Astrocyte (in vitro differentiated cells and primary cell): Measurements from ENCODE around the gene UNKL. TPM values are rescaled to one million over a fixed set of nuclear protein-coding genes. Genes with fewer than 3 reads are reported as not detected.

Experiments
- DNase-seq: peaks from one replicate; pipeline ENCODE4 v3.0.0-alpha.2; 2010; ENCODE audit warnings: low read depth
- FAIRE-seq: peaks from 2 replicates; lab custom pipeline; 2011; peaks lifted over from hg19 to GRCh38; lab: Jason Lieb, UNC
- H2AFZ ChIP-seq: 2 replicates; pipeline ENCODE4 v1.6.0; 2012; ENCODE audit warnings: low read depth, low read length, inconsistent platforms
- H3K27ac ChIP-seq: 2 replicates; pipeline ENCODE4 v1.5.1; 2011; ENCODE audit warnings: low read depth, low read length, inconsistent platforms
- H3K27me3 ChIP-seq: 2 replicates; pipeline ENCODE4 v1.6.0; 2011; ENCODE audit warnings: low read length, inconsistent platforms; ENCODE audit not compliant: insufficient read depth
- H3K36me3 ChIP-seq: 2 replicates; pipeline ENCODE4 v1.5.1; 2011; ENCODE audit warnings: low read length, inconsistent platforms; ENCODE audit not compliant: insufficient read depth
- H3K4me1 ChIP-seq: 2 replicates; pipeline ENCODE4 v1.5.1; 2011; ENCODE audit warnings: low read length, inconsistent platforms; ENCODE audit not compliant: insufficient read depth
- H3K4me2 ChIP-seq: 2 replicates; pipeline ENCODE4 v1.6.0; 2012; ENCODE audit warnings: low read length, inconsistent platforms
- H3K4me3 ChIP-seq: 2 replicates; pipeline ENCODE4 v1.5.1; 2011; ENCODE audit warnings: low read depth, mild to moderate bottlenecking, low read length, inconsistent platforms; ENCODE audit not compliant: insufficient read depth
- H3K79me2 ChIP-seq: 2 replicates; pipeline ENCODE4 v1.6.0; 2012; ENCODE audit warnings: mild to moderate bottlenecking, low read length, inconsistent platforms; ENCODE audit not compliant: insufficient read depth
- H3K9ac ChIP-seq: 2 replicates; pipeline ENCODE4 v1.6.0; 2012; ENCODE audit warnings: mild to moderate bottlenecking, low read length, inconsistent platforms
- H3K9me3 ChIP-seq: 2 replicates; pipeline ENCODE4 v1.5.1; 2012; ENCODE audit warnings: low read depth, mild to moderate bottlenecking, low read length, inconsistent platforms; ENCODE audit not compliant: insufficient read depth
- H4K20me1 ChIP-seq: 2 replicates; pipeline ENCODE4 v1.6.0; 2012; ENCODE audit warnings: low read length, inconsistent platforms; ENCODE audit not compliant: insufficient read depth
- H3K27ac Mint-ChIP-seq: one replicate; pipeline ENCODE4 v1.8.0; 2021; ENCODE audit warnings: mild to moderate bottlenecking, mixed read lengths; ENCODE audit not compliant: unreplicated experiment
- H3K27me3 Mint-ChIP-seq: one replicate; pipeline ENCODE4 v1.8.0; 2021; ENCODE audit warnings: low read depth, mixed read lengths; ENCODE audit not compliant: unreplicated experiment
- H3K36me3 Mint-ChIP-seq: one replicate; pipeline ENCODE4 v1.8.0; 2021; ENCODE audit warnings: low read depth, mixed read lengths; ENCODE audit not compliant: unreplicated experiment
- H3K4me1 Mint-ChIP-seq: one replicate; pipeline ENCODE4 v1.8.0; 2021; ENCODE audit warnings: low read depth, mixed read lengths; ENCODE audit not compliant: unreplicated experiment
- H3K4me3 Mint-ChIP-seq: one replicate; pipeline ENCODE4 v1.8.0; 2021; ENCODE audit warnings: mild to moderate bottlenecking, moderate library complexity, mixed read lengths; ENCODE audit not compliant: unreplicated experiment
- H3K9me3 Mint-ChIP-seq: one replicate; pipeline ENCODE4 v1.8.0; 2021; ENCODE audit warnings: mild to moderate bottlenecking, mixed read lengths; ENCODE audit not compliant: unreplicated experiment
- EZH2 ChIP-seq: IDR thresholded peaks from 2 replicates; pipeline ENCODE4 v1.6.1; 2012; ENCODE audit warnings: mild to moderate bottlenecking, low read length, inconsistent platforms; ENCODE audit not compliant: insufficient read depth
- total RNA-seq: library from RNA; stranded (reverse); gene quantifications from 2 replicates; pipeline ENCODE4 v1.2.1, GENCODE V29; 2021
- TF ChIP-seq, protein P1 (sequence below): IDR thresholded peaks from 2 replicates; pipeline ENCODE4 v1.5.1; 2011; ENCODE audit warnings: low read depth, mild to moderate bottlenecking, inconsistent platforms, low read length, moderate library complexity; ENCODE audit not compliant: insufficient read depth

Gene UNKL
- total RNA-seq, 1 donor from 2014 or later = 10.7 TPM

- FAIRE-seq = no peak
- H3K4me1 ChIP-seq = no peaks in the 10 kb centered on the region
- no peak overlapping the region for H3K4me2 ChIP-seq
- H3K9ac ChIP-seq = no peak overlapping the region
- no peak overlapping the region for H3K27ac ChIP-seq
- Mint-ChIP-seq H3K4me3 (no peak overlapping the region), H3K27me3 (no peaks in the 10 kb centered on the region), H3K9me3 (no peaks in the 10 kb centered on the region), H3K36me3 (peaks cover 16% of the 10 kb centered on the region), H3K4me1 (no peaks in the 10 kb centered on the region), H3K27ac (no peak overlapping the region)
- H3K79me2 ChIP-seq = no peaks in the 10 kb centered on the region
- DNase-seq = no peak
- H3K27me3 ChIP-seq = no peaks in the 10 kb centered on the region
- no peak for TF ChIP-seq EZH2
- TF ChIP-seq, protein P1, sequence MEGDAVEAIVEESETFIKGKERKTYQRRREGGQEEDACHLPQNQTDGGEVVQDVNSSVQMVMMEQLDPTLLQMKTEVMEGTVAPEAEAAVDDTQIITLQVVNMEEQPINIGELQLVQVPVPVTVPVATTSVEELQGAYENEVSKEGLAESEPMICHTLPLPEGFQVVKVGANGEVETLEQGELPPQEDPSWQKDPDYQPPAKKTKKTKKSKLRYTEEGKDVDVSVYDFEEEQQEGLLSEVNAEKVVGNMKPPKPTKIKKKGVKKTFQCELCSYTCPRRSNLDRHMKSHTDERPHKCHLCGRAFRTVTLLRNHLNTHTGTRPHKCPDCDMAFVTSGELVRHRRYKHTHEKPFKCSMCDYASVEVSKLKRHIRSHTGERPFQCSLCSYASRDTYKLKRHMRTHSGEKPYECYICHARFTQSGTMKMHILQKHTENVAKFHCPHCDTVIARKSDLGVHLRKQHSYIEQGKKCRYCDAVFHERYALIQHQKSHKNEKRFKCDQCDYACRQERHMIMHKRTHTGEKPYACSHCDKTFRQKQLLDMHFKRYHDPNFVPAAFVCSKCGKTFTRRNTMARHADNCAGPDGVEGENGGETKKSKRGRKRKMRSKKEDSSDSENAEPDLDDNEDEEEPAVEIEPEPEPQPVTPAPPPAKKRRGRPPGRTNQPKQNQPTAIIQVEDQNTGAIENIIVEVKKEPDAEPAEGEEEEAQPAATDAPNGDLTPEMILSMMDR = no peak
- H3K36me3 ChIP-seq = no peaks in the 10 kb centered on the region
- H3K9me3 ChIP-seq = no peaks in the 10 kb centered on the region
- no peaks in the 10 kb centered on the region for H4K20me1 ChIP-seq
- H2AFZ ChIP-seq = no peak overlapping the region
- H3K4me3 ChIP-seq = no peak overlapping the region
These were observed 21.7 kb downstream of the UNKL start for GRCh38 chr16:1392826-1393225.

GRCh38 chr16:1390239-1390779 lies 24.2 kb downstream of the UNKL start:
- Mint-ChIP-seq H3K27me3 (no peaks in the 10 kb centered on the region), H3K27ac (no peak overlapping the region), H3K9me3 (no peaks in the 10 kb centered on the region), H3K4me3 (no peak overlapping the region), H3K36me3 (peaks cover 17% of the 10 kb centered on the region), H3K4me1 (no peaks in the 10 kb centered on the region)
- TF ChIP-seq, protein P1 = no peak
- Histone ChIP-seq H3K27me3 (no peaks in the 10 kb centered on the region), H4K20me1 (no peaks in the 10 kb centered on the region), H3K36me3 (no peaks in the 10 kb centered on the region), H3K4me3 (no peak overlapping the region), H3K4me2 (no peak overlapping the region), H3K27ac (no peak overlapping the region), H3K79me2 (no peaks in the 10 kb centered on the region), H3K4me1 (no peaks in the 10 kb centered on the region), H3K9ac (no peak overlapping the region), H2AFZ (no peak overlapping the region), H3K9me3 (no peaks in the 10 kb centered on the region)
- no peak for DNase-seq
- FAIRE-seq = no peak

- no peaks in the 10 kb centered on the region for H3K79me2 ChIP-seq
- no peak for FAIRE-seq
- Mint-ChIP-seq H3K27me3 (no peaks in the 10 kb centered on the region), H3K9me3 (no peaks in the 10 kb centered on the region), H3K4me1 (no peaks in the 10 kb centered on the region), H3K27ac (no peak overlapping the region), H3K36me3 (peaks cover 18% of the 10 kb centered on the region), H3K4me3 (no peak overlapping the region)
- no peaks in the 10 kb centered on the region for H3K36me3 ChIP-seq
- H3K4me3 ChIP-seq = no peak overlapping the region
- H3K27ac ChIP-seq = no peak overlapping the region
- no peaks in the 10 kb centered on the region for H4K20me1 ChIP-seq
- H3K4me1 ChIP-seq = no peaks in the 10 kb centered on the region
- H2AFZ ChIP-seq = no peak overlapping the region
- no peaks in the 10 kb centered on the region for H3K27me3 ChIP-seq
- DNase-seq = no peak
- no peaks in the 10 kb centered on the region for H3K9me3 ChIP-seq
- H3K4me2 ChIP-seq = no peak overlapping the region
- TF ChIP-seq EZH2 = no peak
- TF ChIP-seq, protein P1 = no peak
- no peak overlapping the region for H3K9ac ChIP-seq
These were observed 24.7 kb downstream of the UNKL start for GRCh38 chr16:1389762-1390161.
